Skin epidermis (tissue), 12 donors: ENCODE measurements around the gene LTB.
A peak's percentile ranks its signal among the peaks of the same experiment; 100 is the strongest.
"Not testable (repeated sequence)": the region's sequence is repeated elsewhere in the genome, so short reads cannot be mapped to it uniquely, and the experiment has no call there.

Experiments used
- H3K27ac ChIP-seq, 21 experiments: fragments of 200-600 bp; sonication (generic) in 11 of 21; one replicate each; pipeline ENCODE4 v1.5.0; 2020; ENCODE audit warnings: mild to moderate bottlenecking in 3 of 21, inconsistent platforms in 2 of 21, moderate library complexity in 2 of 21
- H3K4me3 ChIP-seq, 7 experiments: fragments of 200-600 bp; sonication (generic) in 2 of 7; one replicate each; pipeline ENCODE4 v1.5.0; 2020; ENCODE audit warnings: inconsistent platforms in 2 of 7, mild to moderate bottlenecking in 2 of 7, moderate library complexity in 1 of 7

Gene LTB

GRCh38 chr6:31610968-31611367 is 28.7 kb upstream of the LTB start:
- Histone ChIP-seq H3K27ac (no peak overlapping the region), H3K4me3 (no peak overlapping the region)

GRCh38 chr6:31609519-31610406 is 27.5 kb upstream of the LTB start:
- H3K4me3 ChIP-seq, result no peak overlapping the region
- H3K27ac ChIP-seq, result no peak overlapping the region

- H3K4me3 ChIP-seq, result no peak overlapping the region
- no peak overlapping the region for H3K27ac ChIP-seq
Measured at GRCh38 chr6:31607317-31607716, 25.1 kb upstream of the LTB start.

GRCh38 chr6:31597006-31597405 is 14.8 kb upstream of the LTB start:
- Histone ChIP-seq H3K27ac (no peak overlapping the region), H3K4me3 (no peak overlapping the region)

GRCh38 chr6:31592396-31592771 is 10.2 kb upstream of the LTB start:
- Histone ChIP-seq H3K4me3 (no peak overlapping the region), H3K27ac (peak overlapping the region in 7 of 21 experiments; percentile 22 to 75 (median 54))

- not testable (repeated sequence) for H3K4me3 ChIP-seq, H3K27ac ChIP-seq
Measured at GRCh38 chr6:31590691-31591090, 8.5 kb upstream of the LTB start.

GRCh38 chr6:31588871-31589650 is 6.8 kb upstream of the LTB start:
- H3K27ac ChIP-seq, result peak overlapping the region in 5 of 21 experiments; percentile 23 to 94 (median 83)
- no peak overlapping the region for H3K4me3 ChIP-seq

GRCh38 chr6:31587791-31588777 is 5.9 kb upstream of the LTB start:
- peak overlapping the region in 4 of 7 experiments; percentile 2 to 21 (median 19) for H3K4me3 ChIP-seq
- H3K27ac ChIP-seq, result peak overlapping the region in 18 of 21 experiments; percentile 8 to 94 (median 70)

- H3K27ac ChIP-seq, result peak overlapping the region in 18 of 21 experiments; percentile 19 to 94 (median 70)
Measured at GRCh38 chr6:31586599-31587281, 4.5 kb upstream of the LTB start.

GRCh38 chr6:31586008-31586407 is 3.8 kb upstream of the LTB start, which contains the start of gene LST1:
Gene LST1, plus strand, starts transcription at chr6:31586277. Its CDS starts 1,023 bp downstream, at chr6:31587300.
- H3K4me3 ChIP-seq, result peak within 1 kb of the TSS in 4 of 7 experiments; percentile 2 to 21 (median 19)
- peak within 1 kb of the TSS in 18 of 21 experiments; percentile 19 to 94 (median 70) for H3K27ac ChIP-seq

More at GRCh38 chr6:31586599-31587281, 4.5 kb upstream of the LTB start:
- peak overlapping the region in 4 of 7 experiments; percentile 2 to 21 (median 19) for H3K4me3 ChIP-seq

- H3K27ac ChIP-seq, result peak overlapping the region in 13 of 21 experiments; percentile 5 to 94 (median 76)
- no peak overlapping the region for H3K4me3 ChIP-seq
Measured at GRCh38 chr6:31585491-31585890, 3.3 kb upstream of the LTB start.

- Histone ChIP-seq H3K4me3 (peak overlapping the region; percentile 53 to 84 (median 66)), H3K27ac (peak overlapping the region; percentile 57 to 98 (median 88))
Measured at GRCh38 chr6:31581434-31582229, 592 bp downstream of the LTB start.

- peak overlapping the region; percentile 57 to 98 (median 88) for H3K27ac ChIP-seq
- peak overlapping the region; percentile 53 to 84 (median 66) for H3K4me3 ChIP-seq
Measured at GRCh38 chr6:31580807-31581433, 1.3 kb downstream of the LTB start.

- Histone ChIP-seq H3K4me3 (peak overlapping the region; percentile 53 to 84 (median 66)), H3K27ac (peak overlapping the region in 20 of 21 experiments; percentile 57 to 98 (median 88))
Measured at GRCh38 chr6:31580438-31580740, 1.8 kb downstream of the LTB start.

- H3K4me3 ChIP-seq, result peak overlapping the region in 5 of 7 experiments; percentile 53 to 84 (median 66)
Measured at GRCh38 chr6:31579546-31580437, 2.4 kb downstream of the LTB start.

GRCh38 chr6:31579119-31579505 is 3.1 kb downstream of the LTB start:
- Histone ChIP-seq H3K27ac (peak overlapping the region in 2 of 21 experiments; percentile 94 to 98), H3K4me3 (no peak overlapping the region)

More at GRCh38 chr6:31579546-31580437, 2.4 kb downstream of the LTB start:
- peak overlapping the region in 13 of 21 experiments; percentile 75 to 98 (median 89) for H3K27ac ChIP-seq
